Measurements from ENCODE around the gene PRKN.

PRKN gene

DNA sequence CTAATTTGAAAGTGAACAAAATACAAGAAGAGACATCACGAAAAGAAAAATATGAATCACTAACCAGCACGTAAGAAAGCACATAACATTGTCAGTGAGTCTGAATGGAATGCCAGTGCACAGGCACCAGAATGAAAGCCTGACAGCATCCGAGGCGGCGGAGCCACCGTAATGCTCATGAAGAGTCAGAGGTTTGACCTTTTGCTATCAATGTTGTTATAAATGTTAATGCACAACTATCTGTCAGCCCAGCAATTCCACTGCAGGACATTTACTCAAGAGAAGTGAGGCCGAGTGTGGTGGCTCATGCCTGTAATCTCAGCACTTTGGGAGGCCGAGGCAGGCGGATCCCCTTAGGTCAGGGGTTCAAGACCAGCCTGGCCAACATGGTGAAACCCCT is 562.1 kb downstream of the PRKN start:
- DNase-seq: no peak

DNA sequence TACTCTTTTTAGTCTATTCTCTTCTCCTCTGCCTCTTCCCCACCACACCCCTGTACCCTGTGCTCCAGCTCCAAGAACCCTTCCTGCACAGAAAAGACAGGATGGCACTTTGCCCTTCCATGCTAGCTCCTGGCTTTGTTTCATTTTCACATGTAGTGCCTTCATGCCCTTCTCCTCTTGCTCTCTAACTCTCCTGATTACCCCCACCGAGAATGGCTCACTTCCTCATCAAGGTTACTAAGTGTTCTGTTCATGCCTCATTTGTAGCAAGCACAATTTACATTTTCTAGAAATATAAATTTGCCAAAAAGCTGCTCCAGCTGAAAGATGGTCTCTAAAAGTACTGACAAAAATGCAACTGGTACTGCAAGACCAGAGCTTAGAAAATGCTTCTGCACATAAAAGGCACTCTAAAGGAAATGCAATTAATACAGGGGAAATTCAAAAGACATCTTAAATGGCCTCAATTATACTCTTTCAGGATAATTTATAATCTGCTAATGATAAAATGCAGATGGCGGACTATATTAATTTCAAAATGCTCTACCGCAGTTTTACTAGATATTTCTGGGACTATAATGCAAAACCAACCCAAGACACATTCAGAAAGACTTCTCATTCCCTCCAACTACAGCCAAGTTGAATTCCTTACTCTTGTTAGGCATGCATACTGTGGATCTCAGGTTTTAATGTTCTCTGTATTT is 570.2 kb downstream of the PRKN start:
- peak; percentile 33 for DNase-seq

DNA sequence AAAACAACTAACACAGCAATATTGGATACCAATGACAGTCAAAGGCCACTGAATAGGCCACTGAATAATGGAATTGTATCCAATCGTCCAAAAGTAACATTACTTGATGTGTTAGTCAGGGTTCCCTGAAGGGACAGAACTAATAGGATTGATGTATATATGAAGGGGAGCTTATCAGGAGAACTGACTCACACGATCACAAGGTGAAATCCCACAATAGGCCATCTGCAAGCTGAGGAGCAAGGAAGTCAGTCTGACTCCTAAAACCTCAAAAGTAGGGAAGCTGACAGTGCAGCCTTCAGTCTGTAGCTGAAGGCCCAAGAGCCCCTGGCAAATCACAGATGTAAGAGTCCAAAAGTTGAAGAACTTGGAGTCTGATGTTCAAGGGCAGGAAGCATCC is 571.4 kb downstream of the PRKN start:
- DNase-seq: no peak

DNA sequence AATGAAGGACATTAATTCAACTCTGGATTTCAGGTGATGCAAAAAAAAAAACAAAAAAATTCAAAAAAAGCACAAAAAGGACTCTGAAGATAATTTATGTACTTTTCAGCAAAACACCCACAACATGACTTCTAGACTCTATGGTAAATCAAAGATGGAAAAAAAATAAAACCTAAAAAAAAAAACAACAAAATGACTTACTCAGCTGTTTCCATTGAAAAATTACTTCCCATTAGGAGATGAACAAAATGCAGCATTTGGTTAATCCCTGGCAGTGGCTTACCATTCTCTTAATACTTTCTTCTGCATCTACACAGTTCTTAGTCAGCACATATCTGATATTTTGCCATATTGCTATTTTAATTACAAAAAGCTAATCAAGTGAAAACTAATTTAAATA is 572.6 kb downstream of the PRKN start:
- no peak for DNase-seq

GRCh38 chr6:162154001-162154400 is 573.6 kb downstream of the PRKN start:
- no peak for DNase-seq

DNA sequence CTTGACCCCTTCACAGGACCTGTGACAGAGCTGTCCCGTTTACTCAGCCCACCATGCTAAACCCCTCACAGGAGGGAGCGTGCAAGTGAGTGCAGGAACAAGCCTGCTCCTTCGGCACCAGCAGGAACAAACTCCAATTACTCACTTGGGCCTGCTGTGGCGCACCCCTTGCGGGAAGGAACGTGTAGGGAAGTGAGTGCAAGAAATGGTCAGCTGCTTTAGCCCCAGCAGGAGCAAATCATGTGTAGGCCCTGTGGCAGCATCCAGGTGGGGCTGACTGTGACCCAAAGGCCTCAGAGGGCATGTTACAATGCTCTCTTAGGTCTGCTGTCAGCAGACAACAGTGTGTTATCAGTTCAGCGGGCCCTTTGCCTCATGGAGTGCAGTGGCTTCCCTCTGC is 574.4 kb downstream of the PRKN start:
- DNase-seq: no peak

DNA sequence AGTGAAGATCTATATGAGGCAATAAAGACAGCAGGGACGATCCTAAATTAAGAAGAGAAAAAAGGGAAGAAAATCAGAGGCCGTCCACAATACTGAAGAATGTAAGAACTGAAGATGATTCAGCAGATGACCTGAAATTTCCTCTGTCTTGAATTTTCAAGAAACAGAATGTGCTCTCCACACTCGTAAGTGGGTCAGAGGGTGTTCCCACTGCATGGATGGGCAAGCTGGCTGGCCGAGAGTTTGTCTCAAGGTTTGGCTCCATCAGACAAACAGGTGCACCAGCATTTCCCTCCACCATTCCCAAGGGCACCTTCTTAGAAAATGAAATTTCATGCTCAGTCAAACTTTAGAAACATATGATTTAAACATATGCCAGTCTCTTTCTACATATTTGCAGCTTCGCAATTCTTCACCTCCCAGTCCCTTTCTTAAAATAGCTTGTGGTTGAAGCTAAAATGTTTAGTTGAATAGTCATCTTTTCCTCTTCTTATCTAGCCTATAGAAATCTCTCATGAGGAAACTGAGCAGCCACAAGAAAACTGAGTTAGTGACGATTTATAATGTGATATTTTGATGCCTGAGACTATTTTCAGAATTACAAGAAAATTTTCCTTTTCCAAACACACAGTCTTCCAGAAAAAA is 576.4 kb downstream of the PRKN start:
- DNase-seq: no peak

DNA sequence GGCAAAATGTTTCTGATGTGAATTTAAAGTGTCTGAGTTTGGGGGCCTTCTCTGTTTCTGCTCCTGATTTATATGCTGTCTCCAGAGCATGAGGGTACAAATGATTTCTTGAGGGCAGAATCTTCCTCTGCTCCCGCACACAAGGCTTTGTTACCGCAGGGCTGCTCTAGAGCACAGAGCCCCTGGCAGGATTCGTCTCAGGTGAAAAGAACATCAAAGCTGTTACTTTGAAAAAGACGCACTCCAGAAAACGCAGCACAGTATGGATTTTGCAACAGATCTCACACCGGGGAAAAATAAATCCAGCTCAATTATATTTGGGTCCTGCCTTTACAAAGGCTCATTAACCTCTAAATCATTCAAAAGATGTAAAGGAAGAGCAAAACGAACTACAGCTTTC is 577.3 kb downstream of the PRKN start:
- DNase-seq: no peak

DNA sequence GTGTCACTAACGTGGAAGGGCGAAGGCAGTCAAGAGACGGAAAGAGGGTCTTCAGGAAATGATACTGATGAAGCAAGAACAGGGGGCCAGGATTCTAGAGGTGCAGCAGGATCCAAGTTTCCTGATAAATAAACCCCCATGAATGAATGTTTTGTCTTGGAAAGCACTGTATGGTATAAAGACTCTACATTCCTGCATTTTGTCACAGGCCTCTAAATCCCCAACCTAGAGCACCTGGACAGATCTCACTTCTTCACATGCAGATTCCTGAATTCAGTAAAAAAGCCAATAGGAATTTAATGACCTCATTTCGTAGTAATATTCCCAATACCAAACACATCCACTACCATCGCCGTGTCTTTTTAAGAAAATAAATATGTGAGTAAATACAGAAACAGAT is 577.8 kb downstream of the PRKN start:
- DNase-seq: no peak

- DNase-seq: no peak
These were observed 579.8 kb downstream of the PRKN start for GRCh38 chr6:162147805-162148204.

GRCh38 chr6:162147281-162147680 is 580.3 kb downstream of the PRKN start:
- no peak for DNase-seq

DNA sequence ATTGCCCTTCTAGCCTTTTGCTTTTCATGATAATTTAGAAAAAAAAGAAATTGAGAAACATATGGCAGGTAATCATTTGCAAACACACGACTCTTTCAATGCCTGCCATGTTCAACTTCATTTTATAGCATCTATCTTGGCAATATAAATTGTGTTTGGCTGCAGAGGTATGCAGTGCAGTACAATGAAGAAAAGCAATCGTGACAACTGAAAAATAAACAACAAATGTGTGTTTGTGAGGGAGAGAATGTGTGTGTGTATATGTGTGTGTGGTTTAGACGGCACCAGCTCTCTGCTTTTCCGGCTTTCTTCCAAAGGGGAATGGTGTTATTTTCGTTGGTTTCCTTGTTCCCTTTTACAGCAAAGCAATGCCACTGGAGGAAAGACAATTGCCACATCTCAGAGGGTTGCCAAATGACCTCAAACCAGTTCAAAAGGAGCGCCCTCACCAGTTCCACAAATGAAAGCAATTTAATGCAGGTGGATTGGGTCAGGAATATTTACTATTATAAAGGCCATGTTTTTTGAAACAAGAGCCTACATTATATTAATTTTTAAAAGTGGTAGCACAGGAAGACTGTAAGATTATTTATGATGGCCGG is 587.2 kb downstream of the PRKN start:
- no peak for DNase-seq

DNA sequence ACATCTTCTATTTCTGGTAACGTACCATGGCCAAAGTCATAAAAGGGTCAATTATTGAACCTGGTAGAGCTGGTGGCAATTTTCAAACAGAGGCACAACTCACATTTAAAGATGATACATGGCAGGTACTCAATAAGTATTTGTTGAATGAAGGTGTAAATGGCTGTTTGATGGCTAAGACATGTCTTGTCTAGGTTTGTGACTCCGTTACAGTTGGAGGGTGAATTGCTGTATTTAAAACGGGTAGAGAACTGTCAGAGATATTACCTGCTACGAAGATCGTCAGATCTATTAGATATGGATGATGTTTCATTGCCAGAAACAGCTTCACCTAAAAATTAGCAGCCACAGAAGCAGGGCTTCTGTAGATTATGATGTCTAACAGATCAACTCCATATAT is 601.9 kb downstream of the PRKN start:
- no peak for DNase-seq

GRCh38 chr6:162124710-162125435 is 602.7 kb downstream of the PRKN start:
- DNase-seq: no peak

DNA sequence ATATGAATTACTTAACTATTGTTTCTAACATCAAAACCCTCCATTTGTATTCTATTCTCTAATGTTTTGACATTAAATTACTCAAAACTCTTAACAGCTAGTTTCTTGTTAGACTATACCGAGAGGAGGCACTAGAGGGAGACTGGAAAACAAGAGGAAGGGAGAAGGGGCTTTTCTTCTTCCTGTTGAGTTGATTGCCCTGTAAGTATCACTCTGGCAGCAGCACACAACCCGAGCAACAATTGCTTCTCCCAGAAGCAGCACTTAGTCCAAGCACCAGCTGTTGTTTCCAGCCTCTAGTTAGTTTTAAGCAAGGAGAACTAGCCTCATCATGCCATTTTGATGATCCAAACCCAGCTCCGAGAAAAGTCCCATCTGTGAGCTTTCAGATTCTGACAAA is 603.8 kb downstream of the PRKN start:
- DNase-seq: peak; percentile 72

DNA sequence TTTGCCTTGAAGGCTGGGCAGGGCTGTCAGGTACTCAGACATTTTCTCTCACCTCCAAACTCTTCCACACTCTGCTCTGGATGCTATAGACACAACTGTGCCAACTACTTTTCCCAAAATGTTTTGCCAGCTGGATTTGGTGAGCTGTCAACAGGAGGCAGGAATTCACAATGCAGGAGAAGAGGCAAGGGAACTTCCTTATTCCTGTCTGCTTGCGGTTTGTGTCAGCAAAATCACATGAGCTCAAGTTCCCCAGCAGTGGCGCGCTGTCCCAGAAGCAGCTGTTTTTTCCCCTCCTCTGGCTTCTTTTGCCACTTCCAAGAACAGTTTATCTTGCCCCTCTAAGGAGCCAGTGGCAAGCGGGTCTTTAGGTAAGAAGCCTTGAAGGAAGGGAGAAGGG is 608.2 kb downstream of the PRKN start:
- peak; percentile 22 for DNase-seq

DNA sequence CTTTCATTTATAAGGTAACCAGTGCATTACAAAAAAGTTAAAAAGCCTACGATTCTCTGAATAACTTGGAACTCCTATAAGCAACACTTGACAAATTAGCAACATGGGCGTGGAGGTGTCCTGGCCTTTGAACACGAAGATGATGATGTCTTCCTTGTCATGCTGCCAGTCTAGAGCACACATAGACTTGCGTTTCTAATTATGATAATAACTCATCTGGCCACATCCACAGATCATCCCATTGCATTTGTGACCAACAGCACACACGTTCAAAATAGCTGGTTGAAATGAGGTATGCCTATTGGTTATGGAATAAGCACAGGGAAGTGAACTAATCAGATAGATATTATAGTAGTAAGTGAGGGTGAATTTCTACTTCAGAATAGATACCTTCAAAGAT is 608.9 kb downstream of the PRKN start:
- DNase-seq: no peak

DNA sequence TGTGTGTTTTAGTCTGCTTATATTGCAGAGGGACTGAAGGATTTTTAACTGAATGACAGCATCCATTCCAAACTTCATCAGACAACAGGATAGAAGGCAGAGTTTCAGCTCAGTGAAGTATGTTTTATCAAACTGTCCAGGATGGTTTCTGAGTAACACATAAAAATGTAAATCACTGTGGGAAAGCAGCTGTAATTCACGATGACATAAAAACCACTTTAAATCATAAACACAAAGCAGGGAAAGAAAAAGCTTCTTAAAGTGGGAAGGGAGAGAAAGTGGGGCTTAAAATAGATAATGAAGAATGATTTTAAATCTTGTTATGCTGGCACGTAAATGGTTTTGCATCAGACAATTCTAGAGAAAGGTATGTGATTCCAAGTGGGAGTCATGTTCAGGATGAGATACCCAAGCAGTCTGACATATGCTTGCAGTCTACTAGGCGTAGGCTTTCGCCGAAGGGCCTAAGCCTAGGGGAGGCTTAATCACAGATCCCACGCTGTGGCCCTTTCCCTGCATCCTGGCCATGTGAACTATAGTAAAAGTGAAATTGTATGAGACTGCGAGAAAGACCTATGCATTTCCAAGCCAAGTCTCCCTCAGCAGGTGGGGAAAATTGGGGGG is 610.6 kb downstream of the PRKN start:
- no peak for DNase-seq

GRCh38 chr6:162109480-162110050 is 618.0 kb downstream of the PRKN start:
- DNase-seq: no peak

GRCh38 chr6:162108041-162108440 is 619.5 kb downstream of the PRKN start:
- DNase-seq: no peak

DNA sequence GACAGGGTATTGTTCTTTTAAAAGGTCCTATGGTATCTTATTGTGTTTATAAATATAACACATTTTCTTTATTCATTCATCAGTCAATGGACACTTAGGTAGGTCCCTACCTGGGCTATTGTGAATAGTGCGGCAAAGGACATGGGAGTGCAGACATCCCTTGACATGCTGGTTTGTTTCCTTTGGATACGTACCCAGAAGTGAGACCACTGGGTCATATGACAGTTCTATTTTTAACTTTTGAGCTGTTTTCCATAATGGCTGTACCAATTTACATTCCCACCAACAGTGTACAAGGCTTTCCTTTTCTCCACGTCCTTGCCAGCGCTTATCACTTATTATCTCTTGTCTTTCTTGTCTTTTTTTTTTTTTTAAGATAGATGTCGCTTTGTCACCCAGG is 627.5 kb downstream of the PRKN start:
- DNase-seq: no peak

DNA sequence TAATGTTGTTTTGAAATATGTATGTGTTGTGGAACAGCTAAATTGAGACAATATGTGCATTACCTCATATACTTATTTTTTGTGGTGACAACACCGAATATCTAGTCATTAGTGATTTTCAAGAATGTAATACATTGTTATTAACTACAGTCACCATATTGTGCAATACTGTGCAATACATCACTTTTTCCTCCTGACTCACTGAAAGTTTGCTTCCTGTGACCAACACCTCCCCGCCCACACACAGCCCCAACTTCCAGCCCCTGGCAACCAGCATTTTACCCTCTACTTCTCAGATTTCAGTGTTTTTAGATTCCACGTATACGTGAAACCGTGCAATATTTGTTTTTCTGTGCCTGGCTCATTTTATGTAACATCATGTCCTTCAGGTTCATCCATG is 627.9 kb downstream of the PRKN start:
- DNase-seq: no peak

Measured in NCI-H69 (cell line).